Retinal pigment epithelial cell (primary cell): ENCODE results near the gene RPRD1B.

Source experiments
- DNase-seq: peaks from one replicate; pipeline ENCODE4 v3.0.0-alpha.2; 2010; ENCODE audit warnings: low read depth
- H3K4me3 ChIP-seq: 2 replicates; pipeline ENCODE4 v1.5.1; 2011; ENCODE audit warnings: mild to moderate bottlenecking, low read length, control low read depth, moderate library complexity
- TF ChIP-seq, protein P1 (sequence below): conservative IDR thresholded peaks from 2 replicates; pipeline ENCODE4 v1.5.1; 2011; ENCODE audit warnings: low read depth, low read length, control low read depth, inconsistent platforms

RPRD1B gene

DNA sequence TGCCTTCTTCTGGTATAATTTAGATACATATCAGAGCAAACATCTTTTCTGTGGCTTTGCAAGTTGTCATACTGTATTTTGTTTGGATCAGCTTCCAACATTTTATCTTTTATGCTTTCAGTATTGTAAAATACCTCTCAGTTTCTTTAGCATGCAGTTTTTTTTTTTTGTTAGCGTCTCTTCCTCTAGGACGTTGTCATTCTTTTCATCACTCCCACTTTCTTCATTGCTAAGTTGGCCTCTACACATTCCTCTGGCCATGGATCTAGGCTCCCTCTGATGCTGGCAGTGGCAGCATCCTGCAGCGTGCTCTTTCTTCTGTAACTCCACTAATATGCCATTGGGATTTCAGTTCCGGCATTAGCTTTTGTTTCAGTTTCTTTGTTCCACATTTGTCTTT is 21.7 kb downstream of the RPRD1B start:
- TF ChIP-seq, protein P1, sequence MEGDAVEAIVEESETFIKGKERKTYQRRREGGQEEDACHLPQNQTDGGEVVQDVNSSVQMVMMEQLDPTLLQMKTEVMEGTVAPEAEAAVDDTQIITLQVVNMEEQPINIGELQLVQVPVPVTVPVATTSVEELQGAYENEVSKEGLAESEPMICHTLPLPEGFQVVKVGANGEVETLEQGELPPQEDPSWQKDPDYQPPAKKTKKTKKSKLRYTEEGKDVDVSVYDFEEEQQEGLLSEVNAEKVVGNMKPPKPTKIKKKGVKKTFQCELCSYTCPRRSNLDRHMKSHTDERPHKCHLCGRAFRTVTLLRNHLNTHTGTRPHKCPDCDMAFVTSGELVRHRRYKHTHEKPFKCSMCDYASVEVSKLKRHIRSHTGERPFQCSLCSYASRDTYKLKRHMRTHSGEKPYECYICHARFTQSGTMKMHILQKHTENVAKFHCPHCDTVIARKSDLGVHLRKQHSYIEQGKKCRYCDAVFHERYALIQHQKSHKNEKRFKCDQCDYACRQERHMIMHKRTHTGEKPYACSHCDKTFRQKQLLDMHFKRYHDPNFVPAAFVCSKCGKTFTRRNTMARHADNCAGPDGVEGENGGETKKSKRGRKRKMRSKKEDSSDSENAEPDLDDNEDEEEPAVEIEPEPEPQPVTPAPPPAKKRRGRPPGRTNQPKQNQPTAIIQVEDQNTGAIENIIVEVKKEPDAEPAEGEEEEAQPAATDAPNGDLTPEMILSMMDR, result no peak
- no peak overlapping the region for H3K4me3 ChIP-seq
- no peak for DNase-seq

GRCh38 chr20:38055848-38056247 is 22.3 kb downstream of the RPRD1B start:
- no peak for DNase-seq
- H3K4me3 ChIP-seq, result no peak overlapping the region
- TF ChIP-seq, protein P1, result no peak

GRCh38 chr20:38057351-38057972 is 23.9 kb downstream of the RPRD1B start:
- H3K4me3 ChIP-seq, result no peak overlapping the region
- DNase-seq, result no peak
- TF ChIP-seq, protein P1, result peak; percentile 75

DNA sequence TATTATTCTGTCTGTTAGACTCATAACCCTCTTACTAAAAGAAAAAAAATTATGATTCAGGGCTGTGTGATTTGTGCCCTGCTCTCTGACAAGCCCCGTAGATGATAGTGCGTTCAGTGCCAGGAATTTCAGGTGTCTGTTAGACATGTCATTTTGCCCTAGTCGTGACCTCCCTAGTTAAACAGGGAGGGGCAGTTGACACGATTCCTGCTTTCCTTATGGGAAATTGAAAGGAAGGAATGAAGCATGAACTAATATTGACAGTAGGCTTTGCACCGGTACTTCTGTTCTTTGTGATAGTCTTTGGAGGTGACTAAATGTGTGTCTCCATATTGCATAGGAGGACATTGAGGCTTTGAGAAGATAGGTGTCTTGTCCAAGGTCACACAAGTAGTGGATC is 26.3 kb downstream of the RPRD1B start:
- DNase-seq, result no peak
- TF ChIP-seq, protein P1, result no peak
- H3K4me3 ChIP-seq, result no peak overlapping the region

GRCh38 chr20:38060536-38060935 is 27.0 kb downstream of the RPRD1B start:
- TF ChIP-seq, protein P1, result no peak
- DNase-seq, result no peak
- H3K4me3 ChIP-seq, result no peak overlapping the region

- H3K4me3 ChIP-seq, result no peak overlapping the region
- TF ChIP-seq, protein P1, result no peak
- no peak for DNase-seq
These were observed 27.6 kb downstream of the RPRD1B start for GRCh38 chr20:38061109-38061508.

- TF ChIP-seq, protein P1, result no peak
- DNase-seq, result no peak
- no peak overlapping the region for H3K4me3 ChIP-seq
These were observed 29.3 kb downstream of the RPRD1B start for GRCh38 chr20:38062890-38063289.
